ENCODE measurements around the gene SOD3. TPM values are rescaled to one million over a fixed set of nuclear protein-coding genes. Genes with fewer than 3 reads are reported as not detected.

The SOD3 gene
- total and polyA plus RNA-seq, 2 donors (not counting 1 experiment from before 2014, with no cell fraction given): 19.6 to 34.8 TPM

DNA sequence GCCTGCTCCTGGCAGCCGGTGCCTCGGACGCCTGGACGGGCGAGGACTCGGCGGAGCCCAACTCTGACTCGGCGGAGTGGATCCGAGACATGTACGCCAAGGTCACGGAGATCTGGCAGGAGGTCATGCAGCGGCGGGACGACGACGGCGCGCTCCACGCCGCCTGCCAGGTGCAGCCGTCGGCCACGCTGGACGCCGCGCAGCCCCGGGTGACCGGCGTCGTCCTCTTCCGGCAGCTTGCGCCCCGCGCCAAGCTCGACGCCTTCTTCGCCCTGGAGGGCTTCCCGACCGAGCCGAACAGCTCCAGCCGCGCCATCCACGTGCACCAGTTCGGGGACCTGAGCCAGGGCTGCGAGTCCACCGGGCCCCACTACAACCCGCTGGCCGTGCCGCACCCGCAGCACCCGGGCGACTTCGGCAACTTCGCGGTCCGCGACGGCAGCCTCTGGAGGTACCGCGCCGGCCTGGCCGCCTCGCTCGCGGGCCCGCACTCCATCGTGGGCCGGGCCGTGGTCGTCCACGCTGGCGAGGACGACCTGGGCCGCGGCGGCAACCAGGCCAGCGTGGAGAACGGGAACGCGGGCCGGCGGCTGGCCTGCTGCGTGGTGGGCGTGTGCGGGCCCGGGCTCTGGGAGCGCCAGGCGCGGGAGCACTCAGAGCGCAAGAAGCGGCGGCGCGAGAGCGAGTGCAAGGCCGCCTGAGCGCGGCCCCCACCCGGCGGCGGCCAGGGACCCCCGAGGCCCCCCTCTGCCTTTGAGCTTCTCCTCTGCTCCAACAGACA is 4.4 kb downstream of the SOD3 start:
- Histone ChIP-seq H3K4me2 (ENCODE audit: extremely low read depth, insufficient read depth, low read length) (peak overlapping the region; percentile 52), H2AFZ (ENCODE audit: low read length) (no peak overlapping the region), H3K79me2 (ENCODE audit: control insufficient read depth, insufficient read depth, low read length) (no peaks in the 10 kb centered on the region), H3K9me3 (ENCODE audit: control insufficient read depth, insufficient read depth, low read depth, low read length) (no peaks in the 10 kb centered on the region), H3K36me3 (ENCODE audit: control insufficient read depth, insufficient read depth, low read length) (no peaks in the 10 kb centered on the region), H3K9ac (ENCODE audit: insufficient read depth, low read length) (no peak overlapping the region), H3K4me3 (replicated peaks in 1 of 4; ENCODE audit: control extremely low read depth in 1 of 4, insufficient read depth in 1 of 4, low read depth in 3 of 4, low read length in 4 of 4) (no peak overlapping the region), H3K27ac (ENCODE audit: insufficient read depth, low read length) (no peak overlapping the region), H3K27me3 (ENCODE audit: control insufficient read depth, insufficient read depth, low read length) (peaks cover 2% of the 10 kb centered on the region), H3K4me1 (ENCODE audit: control insufficient read depth, extremely low read depth, insufficient read depth, low read length) (peaks cover 3% of the 10 kb centered on the region), H4K20me1 (ENCODE audit: control insufficient read depth, extremely low read depth, insufficient read depth, low read length) (no peaks in the 10 kb centered on the region)
- TF ChIP-seq EZH2 (IDR thresholded peaks at IDR 0.05; ENCODE audit: low read length, missing control alignments): no peak
- TF ChIP-seq, protein P1, sequence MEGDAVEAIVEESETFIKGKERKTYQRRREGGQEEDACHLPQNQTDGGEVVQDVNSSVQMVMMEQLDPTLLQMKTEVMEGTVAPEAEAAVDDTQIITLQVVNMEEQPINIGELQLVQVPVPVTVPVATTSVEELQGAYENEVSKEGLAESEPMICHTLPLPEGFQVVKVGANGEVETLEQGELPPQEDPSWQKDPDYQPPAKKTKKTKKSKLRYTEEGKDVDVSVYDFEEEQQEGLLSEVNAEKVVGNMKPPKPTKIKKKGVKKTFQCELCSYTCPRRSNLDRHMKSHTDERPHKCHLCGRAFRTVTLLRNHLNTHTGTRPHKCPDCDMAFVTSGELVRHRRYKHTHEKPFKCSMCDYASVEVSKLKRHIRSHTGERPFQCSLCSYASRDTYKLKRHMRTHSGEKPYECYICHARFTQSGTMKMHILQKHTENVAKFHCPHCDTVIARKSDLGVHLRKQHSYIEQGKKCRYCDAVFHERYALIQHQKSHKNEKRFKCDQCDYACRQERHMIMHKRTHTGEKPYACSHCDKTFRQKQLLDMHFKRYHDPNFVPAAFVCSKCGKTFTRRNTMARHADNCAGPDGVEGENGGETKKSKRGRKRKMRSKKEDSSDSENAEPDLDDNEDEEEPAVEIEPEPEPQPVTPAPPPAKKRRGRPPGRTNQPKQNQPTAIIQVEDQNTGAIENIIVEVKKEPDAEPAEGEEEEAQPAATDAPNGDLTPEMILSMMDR (conservative IDR thresholded peaks at IDR 0.05 in 1 of 2, IDR thresholded peaks at IDR 0.05 in 1 of 2; ENCODE audit: low read depth in 1 of 2, low read length in 2 of 2): no peak
- peak in 1 of 2 donors; percentile 32 for DNase-seq (ENCODE audit: low read depth in 2 of 2)

DNA sequence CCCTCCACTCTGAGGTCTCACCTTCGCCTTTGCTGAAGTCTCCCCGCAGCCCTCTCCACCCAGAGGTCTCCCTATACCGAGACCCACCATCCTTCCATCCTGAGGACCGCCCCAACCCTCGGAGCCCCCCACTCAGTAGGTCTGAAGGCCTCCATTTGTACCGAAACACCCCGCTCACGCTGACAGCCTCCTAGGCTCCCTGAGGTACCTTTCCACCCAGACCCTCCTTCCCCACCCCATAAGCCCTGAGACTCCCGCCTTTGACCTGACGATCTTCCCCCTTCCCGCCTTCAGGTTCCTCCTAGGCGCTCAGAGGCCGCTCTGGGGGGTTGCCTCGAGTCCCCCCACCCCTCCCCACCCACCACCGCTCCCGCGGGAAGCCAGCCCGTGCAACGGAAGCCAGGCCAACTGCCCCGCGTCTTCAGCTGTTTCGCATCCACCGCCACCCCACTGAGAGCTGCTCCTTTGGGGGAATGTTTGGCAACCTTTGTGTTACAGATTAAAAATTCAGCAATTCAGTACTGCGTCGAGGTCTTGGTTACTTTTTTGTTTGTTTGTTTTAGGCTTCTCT is 5.0 kb downstream of the SOD3 start:
- DNase-seq (ENCODE audit: low read depth in 2 of 2): peak in 1 of 2 donors; percentile 53
- Histone ChIP-seq H3K27ac (ENCODE audit: insufficient read depth, low read length) (no peak overlapping the region), H4K20me1 (ENCODE audit: control insufficient read depth, extremely low read depth, insufficient read depth, low read length) (no peaks in the 10 kb centered on the region), H3K79me2 (ENCODE audit: control insufficient read depth, insufficient read depth, low read length) (no peaks in the 10 kb centered on the region), H3K9ac (ENCODE audit: insufficient read depth, low read length) (no peak overlapping the region), H3K4me1 (ENCODE audit: control insufficient read depth, extremely low read depth, insufficient read depth, low read length) (no peaks in the 10 kb centered on the region), H2AFZ (ENCODE audit: low read length) (peak overlapping the region; percentile 23), H3K36me3 (ENCODE audit: control insufficient read depth, insufficient read depth, low read length) (no peaks in the 10 kb centered on the region), H3K4me2 (ENCODE audit: extremely low read depth, insufficient read depth, low read length) (peak overlapping the region; percentile 55), H3K4me3 (replicated peaks in 1 of 4; ENCODE audit: control extremely low read depth in 1 of 4, insufficient read depth in 1 of 4, low read depth in 3 of 4, low read length in 4 of 4) (peak overlapping the region in 3 of 4 experiments; percentile 13 to 48 (median 28)), H3K27me3 (ENCODE audit: control insufficient read depth, insufficient read depth, low read length) (peaks cover 2% of the 10 kb centered on the region), H3K9me3 (ENCODE audit: control insufficient read depth, insufficient read depth, low read depth, low read length) (no peaks in the 10 kb centered on the region)
- no peak for TF ChIP-seq EZH2 (IDR thresholded peaks at IDR 0.05; ENCODE audit: low read length, missing control alignments)
- TF ChIP-seq, protein P1 (conservative IDR thresholded peaks at IDR 0.05 in 1 of 2, IDR thresholded peaks at IDR 0.05 in 1 of 2; ENCODE audit: low read depth in 1 of 2, low read length in 2 of 2): no peak

DNA sequence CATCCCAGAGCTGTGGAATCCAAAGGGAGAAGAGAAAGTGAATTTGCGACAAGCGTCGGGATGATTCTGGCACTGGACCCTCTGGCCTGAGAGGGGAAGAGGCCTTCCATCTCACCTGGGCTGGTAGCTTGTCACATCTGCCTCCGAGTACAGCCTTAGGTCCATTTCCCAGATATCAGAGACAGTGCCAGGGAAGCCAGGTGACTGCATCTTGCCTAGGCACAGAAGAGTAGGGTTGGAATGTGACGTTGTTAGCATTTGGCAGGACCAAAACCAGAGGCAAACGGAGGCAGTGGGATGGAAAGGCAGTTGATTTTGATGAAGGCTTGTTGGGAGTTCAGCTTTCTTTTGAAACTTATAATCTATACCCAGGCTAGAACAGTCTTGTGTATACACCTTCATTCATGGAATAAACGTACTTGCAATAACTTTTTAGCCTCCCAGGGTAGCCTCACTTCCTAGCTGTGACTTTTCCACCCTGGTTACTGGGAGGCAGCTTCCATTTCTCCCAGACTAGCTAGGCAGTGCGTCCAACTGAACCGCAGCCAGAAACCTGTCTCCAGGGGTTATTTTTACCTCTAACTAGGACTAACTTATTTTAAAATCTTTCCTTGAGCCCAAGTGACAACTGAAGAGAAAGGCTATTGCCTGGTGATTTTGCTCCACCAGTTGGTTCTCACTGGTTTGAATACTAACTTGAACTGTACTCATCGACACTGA is 5.9 kb downstream of the SOD3 start:
- no peak for DNase-seq (ENCODE audit: low read depth in 2 of 2)
- Histone ChIP-seq H3K9ac (ENCODE audit: insufficient read depth, low read length) (no peak overlapping the region), H3K9me3 (ENCODE audit: control insufficient read depth, insufficient read depth, low read depth, low read length) (no peaks in the 10 kb centered on the region), H3K4me2 (ENCODE audit: extremely low read depth, insufficient read depth, low read length) (no peak overlapping the region), H3K4me3 (replicated peaks in 1 of 4; ENCODE audit: control extremely low read depth in 1 of 4, insufficient read depth in 1 of 4, low read depth in 3 of 4, low read length in 4 of 4) (no peak overlapping the region), H3K27ac (ENCODE audit: insufficient read depth, low read length) (no peak overlapping the region), H4K20me1 (ENCODE audit: control insufficient read depth, extremely low read depth, insufficient read depth, low read length) (no peaks in the 10 kb centered on the region), H3K27me3 (ENCODE audit: control insufficient read depth, insufficient read depth, low read length) (peaks cover 2% of the 10 kb centered on the region), H3K79me2 (ENCODE audit: control insufficient read depth, insufficient read depth, low read length) (no peaks in the 10 kb centered on the region), H3K4me1 (ENCODE audit: control insufficient read depth, extremely low read depth, insufficient read depth, low read length) (no peaks in the 10 kb centered on the region), H2AFZ (ENCODE audit: low read length) (no peak overlapping the region), H3K36me3 (ENCODE audit: control insufficient read depth, insufficient read depth, low read length) (no peaks in the 10 kb centered on the region)
- TF ChIP-seq, protein P1 (conservative IDR thresholded peaks at IDR 0.05 in 1 of 2, IDR thresholded peaks at IDR 0.05 in 1 of 2; ENCODE audit: low read depth in 1 of 2, low read length in 2 of 2): no peak
- no peak for TF ChIP-seq EZH2 (IDR thresholded peaks at IDR 0.05; ENCODE audit: low read length, missing control alignments)
